GM19467 (cell line): Measurements from ENCODE around the gene CGB5.
"Not testable (repeated sequence)": the region's sequence is repeated elsewhere in the genome, so short reads cannot be mapped to it uniquely, and the experiment has no call there.

Experiments
- ATAC-seq: cut with Tn5 transposase; IDR thresholded peaks from one replicate; pipeline ENCODE4 v1.9.1; 2021; ENCODE audit warnings: mild to moderate bottlenecking, moderate library complexity; ENCODE audit not compliant: unreplicated experiment

Gene CGB5

GRCh38 chr19:49056902-49057596 lies 13.4 kb downstream of the CGB5 start:
- not testable (repeated sequence) for ATAC-seq

- no peak for ATAC-seq
These were observed 14.1 kb downstream of the CGB5 start, which contains the start of gene CGB7 for GRCh38 chr19:49057636-49058234. Gene CGB7, minus strand, starts transcription at chr19:49057749. Its CDS starts 2,374 bp downstream, at chr19:49055375.

- ATAC-seq, result no peak
These were observed 14.9 kb downstream of the CGB5 start for GRCh38 chr19:49058562-49058961.

GRCh38 chr19:49059053-49059452 lies 15.4 kb downstream of the CGB5 start:
- no peak for ATAC-seq

- ATAC-seq, result no peak
These were observed 17.4 kb downstream of the CGB5 start for GRCh38 chr19:49061000-49061399.

- ATAC-seq, result no peak
These were observed 17.8 kb downstream of the CGB5 start for GRCh38 chr19:49061445-49061844.

GRCh38 chr19:49064029-49064629 lies 20.5 kb downstream of the CGB5 start:
- ATAC-seq, result no peak

GRCh38 chr19:49064768-49065611 lies 21.3 kb downstream of the CGB5 start, which contains the start of gene NTF4:
Gene NTF4, minus strand, starts transcription at chr19:49064818. Its CDS starts 2,821 bp downstream, at chr19:49061997.
- no peak for ATAC-seq

GRCh38 chr19:49065905-49066512 lies 22.4 kb downstream of the CGB5 start:
- no peak for ATAC-seq

- no peak for ATAC-seq
These were observed 23.9 kb downstream of the CGB5 start for GRCh38 chr19:49067554-49067953.

GRCh38 chr19:49069026-49069425 lies 25.4 kb downstream of the CGB5 start:
- ATAC-seq, result no peak

- no peak for ATAC-seq
These were observed 26.8 kb downstream of the CGB5 start for GRCh38 chr19:49070416-49070815.

- no peak for ATAC-seq
These were observed 28.4 kb downstream of the CGB5 start for GRCh38 chr19:49071860-49072547.

- ATAC-seq, result no peak
These were observed 30.1 kb downstream of the CGB5 start for GRCh38 chr19:49073514-49074378.

GRCh38 chr19:49074869-49075268 lies 31.2 kb downstream of the CGB5 start:
- ATAC-seq, result not testable (repeated sequence)

- ATAC-seq, result no peak
These were observed 36.7 kb downstream of the CGB5 start for GRCh38 chr19:49080392-49080791.

- no peak for ATAC-seq
These were observed 37.6 kb downstream of the CGB5 start for GRCh38 chr19:49081273-49081672.

- no peak for ATAC-seq
These were observed 40.8 kb downstream of the CGB5 start for GRCh38 chr19:49084206-49085019.
